HepG2 (cell line): ENCODE measurements around the gene CEP43. TPM values are rescaled to one million over a fixed set of nuclear protein-coding genes. Genes with fewer than 3 reads are reported as not detected.

Source experiments
- IRF2 ChIP-seq: IDR thresholded peaks from 2 replicates; pipeline ENCODE4 v1.6.1; 2018; ENCODE audit warnings: missing genetic modification reagents, missing compliant biosample characterization
- MAFF ChIP-seq: IDR thresholded peaks from 2 replicates; pipeline ENCODE4 v1.6.1; 2011; ENCODE audit warnings: low read depth, low read length, improper control_type of control experiment
- polyA plus RNA-seq, 8 experiments: library from polyadenylated mRNA; depleted of rRNA in 3 of 8; stranded (reverse) in 7 of 8; unstranded in 1 of 8; fragments of >200 nt; fragmentation: Illumina TruSeq in 4 of 8; extraction: Trizol in 4 of 8; gene quantifications; 2 replicates each; pipeline versions ENCODE4 v1.2.1 to v1.2.3, GENCODE V29; 2011 to 2016; ENCODE audit warnings: low read depth in 4 of 8, missing spikeins in 1 of 8, mixed read lengths in 1 of 8; ENCODE audit not compliant: insufficient read depth in 1 of 8
- total RNA-seq, 5 experiments: library from RNA; depleted of rRNA; stranded (reverse); fragments of >200 nt; fragmentation: Illumina TruSeq; extraction: Trizol; gene quantifications; 2 replicates each; pipeline ENCODE4 v1.2.3, GENCODE V29; 2016; ENCODE audit warnings: low read depth in 1 of 5
- TF ChIP-seq, protein P1 (sequence below), 2 experiments: fragments of 450-650 bp in 1 of 2; sonication (generic) in 1 of 2; formaldehyde crosslinking in 1 of 2; IDR thresholded peaks; 2 replicates each; pipeline versions ENCODE4 v1.6.1 to v1.8.0; 2016 to 2022; ENCODE audit warnings: antibody characterized with exemption in 1 of 2, mild to moderate bottlenecking in 1 of 2, missing genetic modification reagents in 1 of 2
- TF ChIP-seq, protein P2 (sequence below): sonication (generic); formaldehyde crosslinking; IDR thresholded peaks from 2 replicates; pipeline ENCODE4 v1.9.0; 2021; ENCODE audit warnings: mild to moderate bottlenecking, missing genetic modification reagents

Gene CEP43
- total and polyA plus RNA-seq, 2 of the 13 experiments (the other 11 are each of a cell fraction or from before 2014, with no cell fraction given): 29.3 to 73.9 TPM

DNA sequence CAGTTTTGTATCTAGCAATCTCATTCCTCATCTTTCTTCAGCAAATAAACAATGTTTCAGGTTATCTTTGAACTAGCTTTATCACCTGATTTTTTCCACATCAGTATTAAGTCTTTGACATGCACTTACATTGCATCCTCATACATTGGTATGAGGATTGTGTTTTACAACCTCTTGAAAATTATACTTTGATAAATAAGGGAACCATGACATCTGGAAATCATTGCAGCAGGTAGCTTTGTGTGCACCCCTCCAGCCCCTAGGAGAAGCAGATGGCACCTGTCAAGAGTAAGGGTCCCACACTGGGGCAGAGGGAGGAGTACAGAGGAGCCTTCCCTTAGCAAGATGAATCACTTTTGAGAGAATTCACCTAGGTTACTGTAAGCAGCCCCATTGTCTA lies 29.1 kb upstream of the CEP43 start (continued):
- TF ChIP-seq, protein P1, sequence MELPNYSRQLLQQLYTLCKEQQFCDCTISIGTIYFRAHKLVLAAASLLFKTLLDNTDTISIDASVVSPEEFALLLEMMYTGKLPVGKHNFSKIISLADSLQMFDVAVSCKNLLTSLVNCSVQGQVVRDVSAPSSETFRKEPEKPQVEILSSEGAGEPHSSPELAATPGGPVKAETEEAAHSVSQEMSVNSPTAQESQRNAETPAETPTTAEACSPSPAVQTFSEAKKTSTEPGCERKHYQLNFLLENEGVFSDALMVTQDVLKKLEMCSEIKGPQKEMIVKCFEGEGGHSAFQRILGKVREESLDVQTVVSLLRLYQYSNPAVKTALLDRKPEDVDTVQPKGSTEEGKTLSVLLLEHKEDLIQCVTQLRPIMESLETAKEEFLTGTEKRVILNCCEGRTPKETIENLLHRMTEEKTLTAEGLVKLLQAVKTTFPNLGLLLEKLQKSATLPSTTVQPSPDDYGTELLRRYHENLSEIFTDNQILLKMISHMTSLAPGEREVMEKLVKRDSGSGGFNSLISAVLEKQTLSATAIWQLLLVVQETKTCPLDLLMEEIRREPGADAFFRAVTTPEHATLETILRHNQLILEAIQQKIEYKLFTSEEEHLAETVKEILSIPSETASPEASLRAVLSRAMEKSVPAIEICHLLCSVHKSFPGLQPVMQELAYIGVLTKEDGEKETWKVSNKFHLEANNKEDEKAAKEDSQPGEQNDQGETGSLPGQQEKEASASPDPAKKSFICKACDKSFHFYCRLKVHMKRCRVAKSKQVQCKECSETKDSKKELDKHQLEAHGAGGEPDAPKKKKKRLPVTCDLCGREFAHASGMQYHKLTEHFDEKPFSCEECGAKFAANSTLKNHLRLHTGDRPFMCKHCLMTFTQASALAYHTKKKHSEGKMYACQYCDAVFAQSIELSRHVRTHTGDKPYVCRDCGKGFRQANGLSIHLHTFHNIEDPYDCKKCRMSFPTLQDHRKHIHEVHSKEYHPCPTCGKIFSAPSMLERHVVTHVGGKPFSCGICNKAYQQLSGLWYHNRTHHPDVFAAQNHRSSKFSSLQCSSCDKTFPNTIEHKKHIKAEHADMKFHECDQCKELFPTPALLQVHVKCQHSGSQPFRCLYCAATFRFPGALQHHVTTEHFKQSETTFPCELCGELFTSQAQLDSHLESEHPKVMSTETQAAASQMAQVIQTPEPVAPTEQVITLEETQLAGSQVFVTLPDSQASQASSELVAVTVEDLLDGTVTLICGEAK (IDR thresholded peaks at IDR 0.05): no peak
- TF ChIP-seq, protein P1 (CRISPR knock-in tag; IDR thresholded peaks at IDR 0.05): no peak
- TF ChIP-seq IRF2 (CRISPR knock-in tag) (no peak), MAFF (no peak)
- TF ChIP-seq, protein P2, sequence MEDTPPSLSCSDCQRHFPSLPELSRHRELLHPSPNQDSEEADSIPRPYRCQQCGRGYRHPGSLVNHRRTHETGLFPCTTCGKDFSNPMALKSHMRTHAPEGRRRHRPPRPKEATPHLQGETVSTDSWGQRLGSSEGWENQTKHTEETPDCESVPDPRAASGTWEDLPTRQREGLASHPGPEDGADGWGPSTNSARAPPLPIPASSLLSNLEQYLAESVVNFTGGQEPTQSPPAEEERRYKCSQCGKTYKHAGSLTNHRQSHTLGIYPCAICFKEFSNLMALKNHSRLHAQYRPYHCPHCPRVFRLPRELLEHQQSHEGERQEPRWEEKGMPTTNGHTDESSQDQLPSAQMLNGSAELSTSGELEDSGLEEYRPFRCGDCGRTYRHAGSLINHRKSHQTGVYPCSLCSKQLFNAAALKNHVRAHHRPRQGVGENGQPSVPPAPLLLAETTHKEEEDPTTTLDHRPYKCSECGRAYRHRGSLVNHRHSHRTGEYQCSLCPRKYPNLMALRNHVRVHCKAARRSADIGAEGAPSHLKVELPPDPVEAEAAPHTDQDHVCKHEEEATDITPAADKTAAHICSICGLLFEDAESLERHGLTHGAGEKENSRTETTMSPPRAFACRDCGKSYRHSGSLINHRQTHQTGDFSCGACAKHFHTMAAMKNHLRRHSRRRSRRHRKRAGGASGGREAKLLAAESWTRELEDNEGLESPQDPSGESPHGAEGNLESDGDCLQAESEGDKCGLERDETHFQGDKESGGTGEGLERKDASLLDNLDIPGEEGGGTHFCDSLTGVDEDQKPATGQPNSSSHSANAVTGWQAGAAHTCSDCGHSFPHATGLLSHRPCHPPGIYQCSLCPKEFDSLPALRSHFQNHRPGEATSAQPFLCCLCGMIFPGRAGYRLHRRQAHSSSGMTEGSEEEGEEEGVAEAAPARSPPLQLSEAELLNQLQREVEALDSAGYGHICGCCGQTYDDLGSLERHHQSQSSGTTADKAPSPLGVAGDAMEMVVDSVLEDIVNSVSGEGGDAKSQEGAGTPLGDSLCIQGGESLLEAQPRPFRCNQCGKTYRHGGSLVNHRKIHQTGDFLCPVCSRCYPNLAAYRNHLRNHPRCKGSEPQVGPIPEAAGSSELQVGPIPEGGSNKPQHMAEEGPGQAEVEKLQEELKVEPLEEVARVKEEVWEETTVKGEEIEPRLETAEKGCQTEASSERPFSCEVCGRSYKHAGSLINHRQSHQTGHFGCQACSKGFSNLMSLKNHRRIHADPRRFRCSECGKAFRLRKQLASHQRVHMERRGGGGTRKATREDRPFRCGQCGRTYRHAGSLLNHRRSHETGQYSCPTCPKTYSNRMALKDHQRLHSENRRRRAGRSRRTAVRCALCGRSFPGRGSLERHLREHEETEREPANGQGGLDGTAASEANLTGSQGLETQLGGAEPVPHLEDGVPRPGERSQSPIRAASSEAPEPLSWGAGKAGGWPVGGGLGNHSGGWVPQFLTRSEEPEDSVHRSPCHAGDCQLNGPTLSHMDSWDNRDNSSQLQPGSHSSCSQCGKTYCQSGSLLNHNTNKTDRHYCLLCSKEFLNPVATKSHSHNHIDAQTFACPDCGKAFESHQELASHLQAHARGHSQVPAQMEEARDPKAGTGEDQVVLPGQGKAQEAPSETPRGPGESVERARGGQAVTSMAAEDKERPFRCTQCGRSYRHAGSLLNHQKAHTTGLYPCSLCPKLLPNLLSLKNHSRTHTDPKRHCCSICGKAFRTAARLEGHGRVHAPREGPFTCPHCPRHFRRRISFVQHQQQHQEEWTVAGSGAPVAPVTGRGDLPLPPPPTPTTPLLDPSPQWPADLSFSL (CRISPR knock-in tag): no peak
- TF ChIP-seq, all 625 proteins: peak for 0
